ENCODE data around the gene CCNG1.

Gene CCNG1

DNA sequence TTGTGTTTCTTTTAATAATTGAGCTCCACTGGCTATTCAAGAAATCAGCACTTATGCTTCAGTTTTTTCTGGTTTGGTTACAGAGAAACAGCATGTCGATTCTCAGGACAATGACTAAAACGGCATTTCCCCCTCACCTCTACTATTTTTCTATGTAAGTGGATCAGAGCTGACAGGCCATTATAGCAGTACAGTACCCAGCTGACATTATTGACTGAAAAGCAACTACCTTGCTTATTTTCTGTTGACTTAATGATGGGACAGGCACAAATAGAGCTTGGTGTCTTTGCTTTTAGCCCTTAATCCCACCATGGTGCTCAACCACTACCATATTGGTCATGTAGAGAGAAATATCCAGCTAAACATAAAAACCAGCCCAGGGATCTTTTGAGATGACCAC lies 35.4 kb upstream of the CCNG1 start:
- H3K9me3 Mint-ChIP-seq, result no peaks in the 10 kb centered on the region
- H3K4me1 Mint-ChIP-seq, result no peaks in the 10 kb centered on the region
- no peak overlapping the region for H3K27ac Mint-ChIP-seq
- no peak overlapping the region for H3K4me3 Mint-ChIP-seq
- TF ChIP-seq, protein P1, sequence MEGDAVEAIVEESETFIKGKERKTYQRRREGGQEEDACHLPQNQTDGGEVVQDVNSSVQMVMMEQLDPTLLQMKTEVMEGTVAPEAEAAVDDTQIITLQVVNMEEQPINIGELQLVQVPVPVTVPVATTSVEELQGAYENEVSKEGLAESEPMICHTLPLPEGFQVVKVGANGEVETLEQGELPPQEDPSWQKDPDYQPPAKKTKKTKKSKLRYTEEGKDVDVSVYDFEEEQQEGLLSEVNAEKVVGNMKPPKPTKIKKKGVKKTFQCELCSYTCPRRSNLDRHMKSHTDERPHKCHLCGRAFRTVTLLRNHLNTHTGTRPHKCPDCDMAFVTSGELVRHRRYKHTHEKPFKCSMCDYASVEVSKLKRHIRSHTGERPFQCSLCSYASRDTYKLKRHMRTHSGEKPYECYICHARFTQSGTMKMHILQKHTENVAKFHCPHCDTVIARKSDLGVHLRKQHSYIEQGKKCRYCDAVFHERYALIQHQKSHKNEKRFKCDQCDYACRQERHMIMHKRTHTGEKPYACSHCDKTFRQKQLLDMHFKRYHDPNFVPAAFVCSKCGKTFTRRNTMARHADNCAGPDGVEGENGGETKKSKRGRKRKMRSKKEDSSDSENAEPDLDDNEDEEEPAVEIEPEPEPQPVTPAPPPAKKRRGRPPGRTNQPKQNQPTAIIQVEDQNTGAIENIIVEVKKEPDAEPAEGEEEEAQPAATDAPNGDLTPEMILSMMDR (IDR thresholded peaks at IDR 0.05; ENCODE audit: unreplicated experiment in 3 of 3), result no peak
- no peaks in the 10 kb centered on the region for H3K36me3 Mint-ChIP-seq (ENCODE audit: low read depth)
- no peaks in the 10 kb centered on the region for H3K27me3 Mint-ChIP-seq (ENCODE audit: low read depth)

GRCh38 chr5:163404364-163405173 lies 32.8 kb upstream of the CCNG1 start:
- TF ChIP-seq, protein P1 (IDR thresholded peaks at IDR 0.05; ENCODE audit: unreplicated experiment in 3 of 3), result no peak
- H3K4me3 Mint-ChIP-seq, result no peak overlapping the region
- no peaks in the 10 kb centered on the region for H3K36me3 Mint-ChIP-seq (ENCODE audit: low read depth)
- H3K9me3 Mint-ChIP-seq, result no peaks in the 10 kb centered on the region
- H3K4me1 Mint-ChIP-seq, result peaks cover 14% of the 10 kb centered on the region
- no peaks in the 10 kb centered on the region for H3K27me3 Mint-ChIP-seq (ENCODE audit: low read depth)
- no peak overlapping the region for H3K27ac Mint-ChIP-seq

DNA sequence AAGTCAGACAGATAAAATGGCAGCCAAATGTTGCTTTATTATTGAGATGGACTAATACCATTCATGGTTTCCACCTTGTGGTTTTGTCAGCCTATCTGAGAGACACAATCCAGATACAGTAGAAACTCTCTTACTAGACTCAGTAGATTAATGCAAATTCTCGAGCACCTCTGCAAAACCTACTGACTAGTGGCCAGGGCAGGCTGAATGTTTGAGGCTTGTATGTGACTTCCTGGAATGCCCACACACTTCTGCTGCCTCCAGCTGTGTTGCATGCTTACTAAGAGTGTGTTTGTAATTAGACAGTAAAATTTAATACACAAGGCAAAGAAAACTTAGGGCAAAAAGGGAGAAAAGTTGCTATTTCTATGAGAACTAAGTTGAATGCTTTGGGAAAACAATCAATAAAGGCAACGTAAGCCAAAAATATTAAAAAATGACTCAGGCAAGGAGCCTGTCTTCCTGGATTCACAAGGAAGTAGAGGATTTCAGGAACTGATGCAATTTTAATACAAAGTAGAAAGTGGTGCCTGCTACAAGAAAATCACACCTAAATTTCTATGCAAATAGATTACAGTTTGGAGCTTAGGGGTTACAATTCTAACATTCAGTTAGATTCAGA lies 30.2 kb upstream of the CCNG1 start:
- Mint-ChIP-seq H3K4me3 (no peak overlapping the region), H3K27ac (no peak overlapping the region), H3K4me1 (peaks cover 15% of the 10 kb centered on the region), H3K27me3 (ENCODE audit: low read depth) (no peaks in the 10 kb centered on the region), H3K36me3 (ENCODE audit: low read depth) (no peaks in the 10 kb centered on the region), H3K9me3 (no peaks in the 10 kb centered on the region)
- TF ChIP-seq, protein P1 (IDR thresholded peaks at IDR 0.05; ENCODE audit: unreplicated experiment in 3 of 3), result no peak

DNA sequence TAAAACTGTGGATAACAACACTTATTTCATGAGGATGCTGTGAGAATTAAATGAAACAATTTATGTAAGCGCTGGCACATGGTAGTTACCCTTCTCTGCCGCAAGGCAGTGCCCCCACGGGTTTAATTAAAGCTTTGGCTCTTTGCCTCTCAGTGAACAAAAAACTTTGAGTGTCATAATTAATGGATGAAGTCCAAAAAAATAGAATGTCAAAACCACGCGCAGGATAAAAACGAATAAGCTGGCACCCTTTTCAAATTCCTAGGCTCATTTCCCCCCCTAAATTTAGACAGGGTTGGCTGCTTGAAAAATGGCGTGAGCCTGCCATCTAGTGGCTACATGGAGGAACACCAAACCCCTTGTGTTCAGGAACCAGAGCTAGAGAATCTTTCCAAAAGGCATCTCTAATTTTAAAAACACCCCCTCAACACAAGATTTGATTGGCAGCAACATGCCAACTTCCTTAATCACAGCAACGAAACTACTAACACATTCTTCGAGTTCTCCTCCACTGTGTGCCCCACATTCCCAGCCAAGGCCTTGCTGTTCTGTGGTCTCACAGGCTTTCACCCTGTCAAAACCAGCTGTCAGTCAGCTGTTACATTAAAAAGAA lies 29.0 kb upstream of the CCNG1 start:
- H3K4me1 Mint-ChIP-seq, result peaks cover 15% of the 10 kb centered on the region
- no peaks in the 10 kb centered on the region for H3K9me3 Mint-ChIP-seq

DNA sequence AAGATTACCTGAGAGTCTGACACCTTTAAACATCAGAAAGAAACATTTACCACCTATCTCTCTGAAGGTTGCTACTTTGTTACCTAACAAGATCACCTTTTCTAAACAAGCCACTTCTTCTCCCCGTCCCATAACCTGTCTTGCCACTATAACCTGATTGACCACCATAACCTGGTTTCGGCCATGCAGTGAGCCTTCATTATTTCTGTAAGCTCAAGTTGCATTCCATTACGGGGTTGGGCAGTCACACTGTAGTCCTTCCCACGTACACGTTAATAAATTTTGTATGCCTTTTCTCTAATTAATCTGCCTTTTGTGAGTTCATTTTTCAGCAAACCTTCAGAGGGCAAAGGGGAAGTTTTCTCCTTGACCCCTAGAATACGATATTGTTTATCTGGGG lies 28.0 kb upstream of the CCNG1 start:
- H3K36me3 Mint-ChIP-seq (ENCODE audit: low read depth), result no peaks in the 10 kb centered on the region
- TF ChIP-seq, protein P1 (IDR thresholded peaks at IDR 0.05; ENCODE audit: unreplicated experiment in 3 of 3), result no peak
- no peak overlapping the region for H3K4me3 Mint-ChIP-seq
- peaks cover 3% of the 10 kb centered on the region for H3K27me3 Mint-ChIP-seq (ENCODE audit: low read depth)
- H3K27ac Mint-ChIP-seq, result no peak overlapping the region
- peaks cover 15% of the 10 kb centered on the region for H3K4me1 Mint-ChIP-seq
- no peaks in the 10 kb centered on the region for H3K9me3 Mint-ChIP-seq

More for the DNA sequence above, 29.0 kb upstream of the CCNG1 start:
- Mint-ChIP-seq H3K27ac (peak overlapping the region in 1 of 3 experiments; percentile 52), H3K36me3 (ENCODE audit: low read depth) (no peaks in the 10 kb centered on the region), H3K27me3 (ENCODE audit: low read depth) (no peaks in the 10 kb centered on the region), H3K4me3 (peak overlapping the region; percentile 2 to 35 (median 7))
- TF ChIP-seq, protein P1 (IDR thresholded peaks at IDR 0.05; ENCODE audit: unreplicated experiment in 3 of 3), result peak; percentile 90 to 96 (median 93)
